LNCaP clone FGC (cell line): ENCODE measurements around the gene WDR46.

Source experiments
- DNase-seq: peaks from one replicate; pipeline ENCODE4 v3.0.0-alpha.2; 2011; ENCODE audit warnings: low read depth
- H3K4me3 ChIP-seq: 2 replicates; pipeline ENCODE4 v1.5.1; 2011; ENCODE audit warnings: mild to moderate bottlenecking, low read depth, low read length, control low read depth
- CTCF ChIP-seq: IDR thresholded peaks from 2 replicates; pipeline ENCODE4 v1.5.1; 2012; ENCODE audit warnings: mild to moderate bottlenecking; ENCODE audit not compliant: control insufficient read depth, insufficient read depth; ENCODE audit errors: extremely low read depth

Gene WDR46

DNA sequence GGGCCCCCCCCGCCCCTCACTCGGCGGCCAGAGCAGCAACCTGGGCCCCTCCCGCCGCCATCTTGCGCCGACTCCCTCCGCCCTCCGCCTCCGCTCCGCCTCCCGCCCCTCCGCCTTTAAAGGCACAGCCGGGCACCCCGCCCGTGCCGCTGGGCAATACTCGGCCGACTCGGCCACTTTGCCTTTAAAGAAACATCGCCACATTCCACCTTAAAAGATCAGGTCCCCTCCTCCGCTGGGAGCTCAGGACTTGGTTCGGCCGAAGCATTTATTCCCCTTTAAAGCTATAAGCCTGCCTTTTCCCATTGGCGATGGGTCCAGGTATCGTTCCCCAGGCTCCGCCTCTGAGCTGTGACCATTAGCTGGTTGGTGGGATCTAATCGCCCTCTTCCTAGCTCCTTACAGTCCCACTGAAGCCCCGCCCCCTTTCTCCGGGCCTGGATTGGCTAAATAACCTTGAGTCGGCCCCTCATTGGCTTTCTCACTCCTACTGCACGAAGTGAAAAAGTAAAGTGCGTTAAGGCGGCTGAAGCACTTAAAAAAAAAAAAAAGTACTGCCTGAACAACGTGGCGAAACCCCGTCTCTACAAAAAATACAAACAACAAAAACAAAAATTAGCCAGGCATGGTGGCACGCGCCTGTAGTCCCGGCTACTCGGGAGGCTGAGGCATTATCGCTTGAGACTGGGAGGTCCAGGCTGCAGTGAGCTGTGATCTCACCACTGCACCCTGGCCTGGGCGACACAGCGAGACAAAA lies 28.8 kb upstream of the WDR46 start, which contains the start of gene ZBTB22:
TSS of gene ZBTB22 (minus strand) at position 76 of the 757 bp plus-strand sequence. CDS start 828 bp downstream, outside the sequence.
- DNase-seq = peak; percentile 98
- no peak for TF ChIP-seq CTCF
- peak within 1 kb of the TSS; percentile 65 for H3K4me3 ChIP-seq

DNA sequence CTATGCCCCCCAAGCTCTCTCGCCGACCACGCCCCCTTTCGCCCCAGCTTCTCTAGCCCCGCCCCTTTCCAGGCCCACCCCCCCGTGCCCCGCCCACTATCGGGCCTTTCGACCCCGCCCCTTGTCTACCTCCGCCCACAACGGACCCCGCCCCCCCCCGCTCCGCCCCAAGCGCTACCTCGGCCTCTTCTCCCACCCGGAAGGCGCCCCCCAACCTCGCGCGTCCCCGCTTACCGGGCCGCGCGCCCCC lies 28.3 kb upstream of the WDR46 start:
- peak overlapping the region; percentile 65 for H3K4me3 ChIP-seq
- no peak for TF ChIP-seq CTCF
- no peak for DNase-seq

DNA sequence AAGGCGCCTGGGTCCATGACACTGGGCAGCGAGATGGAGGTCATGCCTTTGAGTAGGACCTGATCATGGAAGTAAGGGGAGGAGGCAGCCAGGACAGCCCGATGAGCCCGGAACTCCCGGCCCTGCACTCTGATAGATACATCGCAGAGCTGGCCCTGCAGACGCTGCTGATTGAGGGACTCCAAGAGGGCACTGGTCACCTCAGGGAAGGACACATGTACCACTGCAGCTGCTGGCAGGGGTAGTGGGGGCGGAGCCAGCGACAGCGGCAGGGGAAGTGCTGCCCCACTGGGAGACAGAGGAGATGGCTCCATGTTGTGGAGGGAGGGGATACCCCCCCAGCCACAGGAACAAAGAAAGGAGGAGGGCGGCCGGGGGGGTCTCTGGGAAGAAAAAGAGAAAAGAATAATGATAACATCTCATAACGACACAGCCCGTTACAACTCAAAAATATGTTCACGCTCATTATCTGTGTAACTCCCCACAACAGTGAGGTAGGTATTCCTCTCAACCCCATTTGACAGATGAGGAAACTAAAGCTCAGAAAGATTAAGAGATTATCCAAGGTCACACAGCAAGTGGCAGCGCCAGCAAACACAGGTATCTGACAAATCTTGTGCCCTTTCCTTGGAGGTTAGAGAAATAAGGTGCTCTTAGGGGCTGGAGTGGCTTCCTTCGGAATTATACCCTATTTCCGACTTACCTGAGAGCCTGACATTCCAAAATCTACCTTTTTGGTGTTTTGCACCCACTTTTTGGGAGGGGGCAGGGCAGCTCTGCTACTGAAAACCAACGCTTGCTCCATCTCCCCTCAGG lies 27.8 kb upstream of the WDR46 start:
- TF ChIP-seq CTCF = no peak
- peak overlapping the region; percentile 47 for H3K4me3 ChIP-seq
- DNase-seq = no peak

- no peak for DNase-seq
- TF ChIP-seq CTCF = no peak
These were observed 27.0 kb upstream of the WDR46 start for GRCh38 chr6:33315793-33316602.

DNA sequence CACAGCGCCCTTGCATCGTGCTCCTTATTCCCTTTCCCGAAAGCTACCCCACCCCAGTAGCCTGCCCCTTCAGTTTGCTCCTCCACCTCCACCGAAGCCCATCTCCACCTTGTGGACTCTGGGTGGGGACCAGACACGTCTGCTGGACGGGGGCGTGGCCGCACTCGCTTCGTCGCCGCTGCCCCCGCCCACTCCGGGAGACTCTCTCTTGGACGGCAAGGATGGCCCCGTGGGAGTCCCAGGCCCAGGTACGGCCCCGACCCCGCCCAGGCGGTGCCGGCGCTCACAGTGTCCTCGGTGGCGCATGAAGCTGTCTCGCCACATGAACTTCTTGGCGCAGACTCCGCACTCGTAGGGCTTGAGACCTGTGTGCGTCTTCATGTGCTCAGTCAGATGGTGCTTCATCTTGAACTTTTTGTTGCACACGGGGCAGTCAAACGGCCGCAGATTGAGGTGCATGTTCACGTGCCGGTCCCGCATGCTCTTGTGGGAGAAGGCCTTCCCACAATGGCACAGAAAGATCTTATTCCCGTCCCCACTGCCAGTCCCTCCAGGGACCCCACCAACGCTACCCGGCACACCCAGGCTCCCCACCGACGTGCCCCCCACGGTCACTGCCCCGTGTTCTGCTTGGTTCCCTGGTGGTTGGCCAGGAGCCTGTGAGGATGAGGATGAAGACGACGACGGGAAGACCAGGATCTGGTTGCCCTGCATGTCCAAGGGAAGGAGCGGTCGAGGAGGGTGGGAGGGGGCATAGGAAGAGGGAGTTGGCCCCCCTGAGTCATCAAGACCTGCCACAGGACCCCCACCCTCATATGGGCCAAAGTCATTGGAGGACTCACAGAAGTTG lies 26.1 kb upstream of the WDR46 start:
- peak overlapping the region; percentile 76 for H3K4me3 ChIP-seq
- no peak for DNase-seq
- TF ChIP-seq CTCF = no peak

More at GRCh38 chr6:33315793-33316602, 27.0 kb upstream of the WDR46 start:
- no peak overlapping the region for H3K4me3 ChIP-seq

- no peak for TF ChIP-seq CTCF
- no peak for DNase-seq
- peak overlapping the region; percentile 76 for H3K4me3 ChIP-seq
These were observed 25.5 kb upstream of the WDR46 start for GRCh38 chr6:33314515-33314942.
